OCI-LY3 (cell line): ENCODE measurements around the gene PTPN5.

Experiments
- H2AFZ ChIP-seq: fragments of 200-600, 300-600 bp; shearing (Covaris generic); 2 replicates; pipeline ENCODE4 v1.6.0; 2014; ENCODE audit warnings: antibody characterized with exemption, low read depth, low read length
- H3K27ac ChIP-seq: fragments of 200-600, 300-600 bp; sonication (generic); 2 replicates; pipeline ENCODE4 v1.5.1; 2014; ENCODE audit warnings: mild to moderate bottlenecking, low read length, moderate library complexity, mixed read lengths
- H3K27me3 ChIP-seq: fragments of 200-600, 300-600 bp; sonication (generic); 2 replicates; pipeline ENCODE4 v1.6.1; 2014; ENCODE audit warnings: low read depth, low read length, mixed read lengths
- H3K36me3 ChIP-seq: fragments of 200-600, 300-600 bp; sonication (generic); replicated peaks from 2 replicates; pipeline ENCODE3; 2014; ENCODE audit warnings: low read depth, low read length, mixed read lengths
- H3K4me1 ChIP-seq: fragments of 300-600, 200-600 bp; sonication (generic); 2 replicates; pipeline ENCODE4 v1.6.1; 2014; ENCODE audit warnings: low read length, mixed read lengths
- H3K4me2 ChIP-seq: fragments of 200-600, 300-600 bp; sonication (generic); 2 replicates; pipeline ENCODE4 v1.6.1; 2014; ENCODE audit warnings: low read length, mixed read lengths
- H3K4me3 ChIP-seq: fragments of 300-600, 200-600 bp; sonication (generic); 2 replicates; pipeline ENCODE4 v1.5.1; 2014; ENCODE audit warnings: antibody characterized with exemption, mild to moderate bottlenecking, low read length, moderate library complexity
- H3K79me2 ChIP-seq: fragments of 300-600, 200-600 bp; shearing (Covaris generic); 2 replicates; pipeline ENCODE4 v1.6.1; 2014; ENCODE audit warnings: mild to moderate bottlenecking, low read length, mixed read lengths
- H3K9ac ChIP-seq: fragments of 300-600, 200-600 bp; shearing (Covaris generic); 2 replicates; pipeline ENCODE4 v1.6.0; 2014; ENCODE audit warnings: mild to moderate bottlenecking, low read length, moderate library complexity
- H3K9me3 ChIP-seq: fragments of 200-600, 300-600 bp; shearing (Covaris generic); 2 replicates; pipeline ENCODE4 v1.6.1; 2014; ENCODE audit warnings: low read length, mixed read lengths; ENCODE audit not compliant: insufficient read depth
- H4K20me1 ChIP-seq: fragments of 200-600, 300-600 bp; sonication (generic); 2 replicates; pipeline ENCODE4 v1.6.1; 2016; ENCODE audit warnings: low read length, mixed read lengths; ENCODE audit not compliant: insufficient read depth
- EZH2phosphoT487 ChIP-seq: fragments of 200-600 bp; shearing (Covaris generic); IDR thresholded peaks from 2 replicates; pipeline ENCODE4 v1.6.1; 2018; ENCODE audit warnings: antibody characterized with exemption, mixed run types, low read depth
- TF ChIP-seq, protein P1 (sequence below): fragments of 200-600, 300-600 bp; sonication (generic); IDR thresholded peaks from 2 replicates; pipeline ENCODE4 v1.5.1; 2014; ENCODE audit warnings: antibody characterized with exemption, low read length, low read depth

The PTPN5 gene

DNA sequence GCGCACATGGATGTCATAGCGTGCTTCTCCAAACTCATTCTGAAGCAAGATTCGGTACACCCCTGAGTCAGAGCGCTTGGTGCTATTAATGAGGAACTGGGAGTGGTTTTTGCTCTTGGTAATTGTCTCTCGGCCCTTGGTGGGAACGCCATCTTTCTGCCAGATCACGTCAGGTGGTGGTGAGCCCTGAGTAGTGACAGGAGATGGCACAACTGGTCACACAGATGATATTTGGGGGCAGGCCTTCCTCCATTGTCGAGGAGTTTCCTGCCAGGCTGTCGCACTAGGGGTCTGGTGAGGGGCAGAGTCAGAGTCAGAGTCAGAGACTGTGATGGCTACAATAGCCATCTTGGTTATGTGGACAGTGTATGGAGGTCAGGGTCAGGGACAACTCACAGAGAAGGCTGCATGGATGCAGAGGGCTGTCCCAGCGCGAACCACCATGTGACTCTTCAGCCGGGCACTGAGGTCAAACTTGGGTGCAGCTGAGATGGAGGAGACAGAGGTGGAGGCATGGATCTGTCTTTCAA lies 83.7 kb downstream of the PTPN5 start:
- H3K4me3 ChIP-seq, result no peak overlapping the region
- TF ChIP-seq, protein P1, sequence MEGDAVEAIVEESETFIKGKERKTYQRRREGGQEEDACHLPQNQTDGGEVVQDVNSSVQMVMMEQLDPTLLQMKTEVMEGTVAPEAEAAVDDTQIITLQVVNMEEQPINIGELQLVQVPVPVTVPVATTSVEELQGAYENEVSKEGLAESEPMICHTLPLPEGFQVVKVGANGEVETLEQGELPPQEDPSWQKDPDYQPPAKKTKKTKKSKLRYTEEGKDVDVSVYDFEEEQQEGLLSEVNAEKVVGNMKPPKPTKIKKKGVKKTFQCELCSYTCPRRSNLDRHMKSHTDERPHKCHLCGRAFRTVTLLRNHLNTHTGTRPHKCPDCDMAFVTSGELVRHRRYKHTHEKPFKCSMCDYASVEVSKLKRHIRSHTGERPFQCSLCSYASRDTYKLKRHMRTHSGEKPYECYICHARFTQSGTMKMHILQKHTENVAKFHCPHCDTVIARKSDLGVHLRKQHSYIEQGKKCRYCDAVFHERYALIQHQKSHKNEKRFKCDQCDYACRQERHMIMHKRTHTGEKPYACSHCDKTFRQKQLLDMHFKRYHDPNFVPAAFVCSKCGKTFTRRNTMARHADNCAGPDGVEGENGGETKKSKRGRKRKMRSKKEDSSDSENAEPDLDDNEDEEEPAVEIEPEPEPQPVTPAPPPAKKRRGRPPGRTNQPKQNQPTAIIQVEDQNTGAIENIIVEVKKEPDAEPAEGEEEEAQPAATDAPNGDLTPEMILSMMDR, result no peak
- TF ChIP-seq EZH2phosphoT487, result no peak
- H3K9me3 ChIP-seq, result no peaks in the 10 kb centered on the region
- no peak overlapping the region for H3K4me2 ChIP-seq
- H3K9ac ChIP-seq, result no peak overlapping the region
- H3K4me1 ChIP-seq, result peaks cover 35% of the 10 kb centered on the region
- peaks cover 9% of the 10 kb centered on the region; the same call in 1 of the 2 replicates for H3K27me3 ChIP-seq
- H3K36me3 ChIP-seq, result no peaks in the 10 kb centered on the region
- H4K20me1 ChIP-seq, result no peaks in the 10 kb centered on the region
- H2AFZ ChIP-seq, result no peak overlapping the region
- H3K27ac ChIP-seq, result no peak overlapping the region
- H3K79me2 ChIP-seq, result no peaks in the 10 kb centered on the region

DNA sequence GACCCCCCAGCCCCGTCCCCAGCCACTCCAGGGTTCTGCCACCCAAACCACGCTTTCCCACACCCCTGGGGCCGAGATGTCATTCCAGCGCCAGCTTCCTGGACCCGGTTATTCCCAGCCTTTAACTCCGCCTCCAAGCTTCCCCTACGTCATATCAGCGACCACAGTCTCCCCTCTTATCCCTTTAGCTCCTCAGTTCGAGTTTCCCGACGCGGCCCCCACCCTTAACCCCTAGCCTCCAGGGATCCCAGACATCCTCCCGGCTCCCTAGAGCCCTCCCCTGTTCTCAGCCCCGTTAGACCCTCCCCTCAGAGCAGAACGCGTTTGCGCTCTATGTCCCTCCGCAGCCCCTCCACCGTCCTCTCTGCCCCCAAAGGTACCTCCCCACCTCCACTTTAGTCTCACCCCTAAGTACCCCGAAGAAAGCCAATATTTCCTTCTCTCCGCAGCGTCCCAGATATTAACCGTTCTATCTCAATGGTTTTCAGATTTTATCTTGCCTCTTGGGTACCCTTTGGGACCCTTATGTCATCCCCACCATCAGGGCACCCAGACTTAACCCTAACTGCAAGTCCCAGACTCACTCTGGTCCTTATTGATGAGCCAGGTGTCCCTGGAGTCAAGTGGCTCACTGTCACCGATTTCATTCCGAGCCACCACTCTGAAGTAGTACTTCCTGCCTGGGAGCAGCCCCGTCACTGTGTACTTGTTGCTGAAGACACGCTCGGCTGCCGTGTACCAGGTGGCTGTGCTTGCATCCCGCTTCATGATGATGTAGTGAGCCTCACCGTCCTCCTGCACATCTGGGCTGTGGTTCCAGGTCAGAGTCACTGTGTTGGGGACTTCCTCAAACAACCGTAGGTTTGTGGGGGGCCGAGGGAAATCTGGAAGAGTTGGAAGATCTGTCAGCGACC lies 85.0 kb downstream of the PTPN5 start:
- H3K27me3 ChIP-seq, result peaks cover 9% of the 10 kb centered on the region; the same call in 1 of the 2 replicates

DNA sequence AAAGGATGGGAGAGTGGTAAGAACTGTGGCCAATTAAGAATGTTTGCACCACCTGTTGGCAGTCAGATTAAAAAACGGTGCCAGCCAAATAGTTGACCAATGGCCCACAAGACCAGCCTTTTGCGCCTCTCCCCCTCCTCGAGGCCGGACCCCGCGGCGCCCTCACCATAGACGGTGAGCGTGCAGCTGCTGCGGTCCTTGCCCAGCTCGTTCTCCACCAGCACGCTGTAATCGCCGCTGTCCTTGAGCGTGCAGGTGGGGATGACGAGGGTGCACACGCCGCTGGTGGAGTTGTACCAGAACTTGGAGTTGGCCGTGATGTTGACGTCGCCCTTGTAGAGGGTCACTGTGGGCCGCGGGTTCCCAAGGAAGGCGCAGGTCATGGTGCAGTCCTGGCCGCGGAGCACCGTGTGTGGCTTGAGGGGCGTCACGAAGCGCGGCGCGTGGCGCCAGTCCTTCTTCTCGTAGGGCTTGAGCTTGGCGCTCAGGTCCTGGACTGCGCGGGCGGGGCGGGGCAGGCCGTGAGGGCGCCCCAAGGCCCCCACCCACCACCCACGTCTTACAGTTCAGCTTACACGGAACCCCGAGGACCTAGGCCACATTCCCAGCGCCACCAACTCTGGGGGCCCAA lies 85.8 kb downstream of the PTPN5 start:
- Histone ChIP-seq H3K4me3 (no peak overlapping the region), H3K4me2 (no peak overlapping the region), H3K79me2 (no peaks in the 10 kb centered on the region), H3K9ac (no peak overlapping the region), H3K27me3 (peaks cover 9% of the 10 kb centered on the region; the same call in 1 of the 2 replicates), H4K20me1 (no peaks in the 10 kb centered on the region), H3K36me3 (no peaks in the 10 kb centered on the region), H2AFZ (no peak overlapping the region), H3K4me1 (peaks cover 20% of the 10 kb centered on the region), H3K9me3 (no peaks in the 10 kb centered on the region), H3K27ac (no peak overlapping the region)
- TF ChIP-seq, protein P1, result no peak
- no peak for TF ChIP-seq EZH2phosphoT487

More for the DNA sequence above, 85.0 kb downstream of the PTPN5 start:
- H3K9ac ChIP-seq, result no peak overlapping the region
- no peaks in the 10 kb centered on the region for H3K36me3 ChIP-seq
- no peak overlapping the region for H3K27ac ChIP-seq
- H3K4me2 ChIP-seq, result peak overlapping the region; percentile 61
- no peak overlapping the region; the same call in 1 of the 2 replicates for H2AFZ ChIP-seq
- peak overlapping the region; percentile 62 for H3K4me3 ChIP-seq
- H3K9me3 ChIP-seq, result no peaks in the 10 kb centered on the region
- TF ChIP-seq EZH2phosphoT487, result no peak
- TF ChIP-seq, protein P1, result no peak
- no peaks in the 10 kb centered on the region for H3K79me2 ChIP-seq
- no peaks in the 10 kb centered on the region for H4K20me1 ChIP-seq
- H3K4me1 ChIP-seq, result peaks cover 25% of the 10 kb centered on the region

DNA sequence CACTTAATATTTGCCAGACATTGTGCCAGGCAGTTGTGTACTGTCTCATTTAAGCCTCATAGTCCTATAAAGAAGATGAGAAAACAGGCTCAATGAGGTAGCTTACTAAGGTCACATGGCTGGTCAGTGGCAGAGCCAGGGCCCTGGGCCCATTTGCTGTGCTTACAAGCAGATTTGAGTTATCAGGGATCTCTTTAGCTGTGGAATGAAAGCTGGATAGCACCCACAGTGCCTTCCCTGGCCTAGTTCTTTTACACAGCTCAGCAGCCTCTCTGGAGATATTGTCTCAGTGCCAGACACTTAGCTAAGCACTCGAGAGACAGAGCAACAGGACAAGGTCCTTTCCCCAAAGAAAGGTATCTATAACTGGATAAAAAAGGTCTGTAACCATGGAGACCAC lies 86.9 kb downstream of the PTPN5 start:
- no peaks in the 10 kb centered on the region for H3K9me3 ChIP-seq
- H3K4me2 ChIP-seq, result no peak overlapping the region
- H3K4me1 ChIP-seq, result peaks cover 20% of the 10 kb centered on the region
- no peaks in the 10 kb centered on the region for H3K79me2 ChIP-seq
- peaks cover 15% of the 10 kb centered on the region for H3K27me3 ChIP-seq
- H3K27ac ChIP-seq, result no peak overlapping the region
- no peak overlapping the region for H3K9ac ChIP-seq
- no peaks in the 10 kb centered on the region for H4K20me1 ChIP-seq
- no peaks in the 10 kb centered on the region for H3K36me3 ChIP-seq
- no peak overlapping the region for H3K4me3 ChIP-seq
- no peak overlapping the region for H2AFZ ChIP-seq
- TF ChIP-seq, protein P1, result no peak
- no peak for TF ChIP-seq EZH2phosphoT487
